ENCODE measurements around the gene IRX4. TPM values are rescaled to one million over a fixed set of nuclear protein-coding genes. Genes with fewer than 3 reads are reported as not detected.

Gene IRX4
- total RNA-seq, 1 donor from 2014 or later, result not detected

- DNase-seq (ENCODE audit: low spot score), result no peak
Measured at GRCh38 chr5:1892685-1893445, 10.1 kb upstream of the IRX4 start.

- no peak for DNase-seq (ENCODE audit: low spot score)
Measured at GRCh38 chr5:1892211-1892610, 9.5 kb upstream of the IRX4 start.

GRCh38 chr5:1891391-1891790 lies 8.7 kb upstream of the IRX4 start:
- no peak for DNase-seq (ENCODE audit: low spot score)

- no peak for DNase-seq (ENCODE audit: low spot score)
Measured at GRCh38 chr5:1890296-1890695, 7.6 kb upstream of the IRX4 start.

GRCh38 chr5:1889321-1890065 lies 6.8 kb upstream of the IRX4 start:
- DNase-seq (ENCODE audit: low spot score), result no peak

- no peak for DNase-seq (ENCODE audit: low spot score)
Measured at GRCh38 chr5:1888541-1889251, 6.0 kb upstream of the IRX4 start.

GRCh38 chr5:1887588-1888360 lies 5.0 kb upstream of the IRX4 start:
- DNase-seq (ENCODE audit: low spot score), result no peak

- DNase-seq (ENCODE audit: low spot score), result no peak
Measured at GRCh38 chr5:1886846-1887587, 4.3 kb upstream of the IRX4 start.

- no peak for DNase-seq (ENCODE audit: low spot score)
Measured at GRCh38 chr5:1885868-1886845, 3.4 kb upstream of the IRX4 start.

- DNase-seq (ENCODE audit: low spot score), result no peak
Measured at GRCh38 chr5:1885404-1885755, 2.7 kb upstream of the IRX4 start.

GRCh38 chr5:1884678-1885403 lies 2.1 kb upstream of the IRX4 start:
- DNase-seq (ENCODE audit: low spot score), result no peak

- DNase-seq (ENCODE audit: low spot score), result no peak
Measured at GRCh38 chr5:1883925-1884677, 1.4 kb upstream of the IRX4 start.

- DNase-seq (ENCODE audit: low spot score), result no peak
Measured at GRCh38 chr5:1883120-1883924, 597 bp upstream of the IRX4 start.

- no peak for DNase-seq (ENCODE audit: low spot score)
Measured at GRCh38 chr5:1881731-1882336, 891 bp downstream of the IRX4 start.

GRCh38 chr5:1881098-1881572 lies 1.6 kb downstream of the IRX4 start:
- DNase-seq (ENCODE audit: low spot score), result no peak

- DNase-seq (ENCODE audit: low spot score), result no peak
Measured at GRCh38 chr5:1880377-1881025, 2.2 kb downstream of the IRX4 start.
